Measurements from ENCODE around the gene FAM3C. TPM values are rescaled to one million over a fixed set of nuclear protein-coding genes. Genes with fewer than 3 reads are reported as not detected.

Gene FAM3C
- total and polyA plus RNA-seq, 2 of the 8 experiments (the other 6 are each of a cell fraction or from before 2014, with no cell fraction given), result 27.0 to 77.7 TPM

- Histone ChIP-seq H3K4me2 (ENCODE audit: insufficient read depth in 1 of 2, low read depth in 2 of 2, low read length in 2 of 2) (no peak overlapping the region), H2AFZ (ENCODE audit: low read length) (no peak overlapping the region), H3K27me3 (replicated peaks in 1 of 4; ENCODE audit: control insufficient read depth in 3 of 4, extremely low read depth in 1 of 4, insufficient read depth in 3 of 4, low read length in 3 of 4) (no peaks in the 10 kb centered on the region), H2BK12ac (ENCODE audit: low read depth, low read length) (0 out of 2 replicates have a peak overlapping the region, but pooled peaks have one; percentile 46), H3K23me2 (ENCODE audit: low read depth, low read length) (no peaks in the 10 kb centered on the region), H3K4me1 (replicated peaks in 1 of 4; ENCODE audit: control insufficient read depth in 3 of 4, insufficient read depth in 4 of 4, low read length in 3 of 4) (peaks cover 0 to 4% (median 2%) of the 10 kb centered on the region in 4 experiments; a peak in 3 of 7 replicates), H3K14ac (ENCODE audit: insufficient read length) (no peak overlapping the region), H3K79me1 (ENCODE audit: low read depth, low read length) (no peaks in the 10 kb centered on the region), H2BK15ac (ENCODE audit: low read length) (no peak overlapping the region), H3K23ac (ENCODE audit: insufficient read length) (no peak overlapping the region), H3K27ac (ENCODE audit: low read depth, low read length) (no peak overlapping the region), H3K9me3 (ENCODE audit: insufficient read depth in 2 of 2, low read depth in 1 of 2, low read length in 1 of 2) (no peaks in the 10 kb centered on the region), H2BK20ac (ENCODE audit: low read length) (peak overlapping the region; percentile 80; the same call in 1 of the 2 replicates), H3K56ac (replicated peaks; ENCODE audit: insufficient read length, low read depth, low read length) (no peak overlapping the region), H3K4ac (replicated peaks; ENCODE audit: insufficient read length, low read depth, low read length) (no peak overlapping the region), H3K36me3 (ENCODE audit: control insufficient read depth in 2 of 4, insufficient read depth in 4 of 4, low read length in 3 of 4) (no peaks in the 10 kb centered on the region), H2BK120ac (replicated peaks; ENCODE audit: low read depth, low read length) (peak overlapping the region; percentile 95), H4K5ac (ENCODE audit: insufficient read length, low read depth, low read length) (no peak overlapping the region), H4K8ac (ENCODE audit: extremely low read depth, insufficient read depth, low read length) (no peak overlapping the region), H3K79me2 (ENCODE audit: control insufficient read depth in 1 of 2, insufficient read depth in 2 of 2, low read length in 2 of 2) (no peaks in the 10 kb centered on the region), H3K9ac (replicated peaks in 1 of 4; ENCODE audit: extremely low read depth in 1 of 4, low read depth in 3 of 4, low read length in 3 of 4) (no peak overlapping the region), H4K91ac (replicated peaks; ENCODE audit: insufficient read length, low read length) (no peak overlapping the region), H4K20me1 (replicated peaks in 1 of 2; ENCODE audit: control insufficient read depth in 1 of 2, insufficient read depth in 2 of 2, low read length in 2 of 2) (no peaks in the 10 kb centered on the region), H2BK5ac (ENCODE audit: low read depth, low read length) (0 out of 2 replicates have a peak overlapping the region, but pooled peaks have one; percentile 13), H2AK5ac (ENCODE audit: low read depth, low read length) (peak overlapping the region; percentile 59; the same call in 1 of the 2 replicates), H3K18ac (ENCODE audit: extremely low read depth, low read length) (no peak overlapping the region), H3K4me3 (ENCODE audit: extremely low read depth in 1 of 4, insufficient read depth in 2 of 4, low read depth in 3 of 4, low read length in 4 of 4) (no peak overlapping the region)
- no peak for DNase-seq (ENCODE audit: low read depth in 1 of 2, low spot score in 2 of 2)
- no peak for FAIRE-seq
- CTCF ChIA-PET (ENCODE audit: partially characterized antibody), result interaction anchor here (1.0 to 1.8 kb wide), 5 partner anchors 16 to 177 kb away, joined by 3 to 5 read pairs (median 4); no protein-coding TSS in a partner anchor
- 78% methylated on average over 6 of the region's 6 CpGs; no CpG with 5 or more reads in 1 of the 2 experiments for WGBS, 2 experiments (ENCODE audit: extremely low coverage in 1 of 2, insufficient coverage in 1 of 2, insufficient read length in 1 of 2, insufficient replicate concordance in 2 of 2, low coverage in 1 of 2, low lambda C conversion rate in 2 of 2, missing lambda C conversion rate in 1 of 2)
- POLR2A ChIA-PET (ENCODE audit: partially characterized antibody), result interaction anchor here (1.4 to 1.6 kb wide), 3 partner anchors 9 to 501 kb away, joined by 3 to 4 read pairs (median 4); no protein-coding TSS in a partner anchor
- TF ChIP-seq KDM1A (IDR thresholded peaks at IDR 0.05; ENCODE audit: borderline replicate concordance, low read length), result no peak
- no peak for TF ChIP-seq EGR1 (IDR thresholded peaks at IDR 0.05; ENCODE audit: borderline replicate concordance, low read depth, low read length)
- no peak for TF ChIP-seq SP2 (IDR thresholded peaks at IDR 0.05; ENCODE audit: low read length)
- TF ChIP-seq CHD2 (IDR thresholded peaks at IDR 0.05; ENCODE audit: low read length), result no peak
- TF ChIP-seq TBP (IDR thresholded peaks at IDR 0.05; ENCODE audit: low read depth, low read length), result no peak
- no peak for TF ChIP-seq RAD21 (IDR thresholded peaks at IDR 0.05 in 1 of 2, conservative IDR thresholded peaks at IDR 0.05 in 1 of 2; ENCODE audit: low read depth in 2 of 2, low read length in 2 of 2)
- TF ChIP-seq, protein P1, sequence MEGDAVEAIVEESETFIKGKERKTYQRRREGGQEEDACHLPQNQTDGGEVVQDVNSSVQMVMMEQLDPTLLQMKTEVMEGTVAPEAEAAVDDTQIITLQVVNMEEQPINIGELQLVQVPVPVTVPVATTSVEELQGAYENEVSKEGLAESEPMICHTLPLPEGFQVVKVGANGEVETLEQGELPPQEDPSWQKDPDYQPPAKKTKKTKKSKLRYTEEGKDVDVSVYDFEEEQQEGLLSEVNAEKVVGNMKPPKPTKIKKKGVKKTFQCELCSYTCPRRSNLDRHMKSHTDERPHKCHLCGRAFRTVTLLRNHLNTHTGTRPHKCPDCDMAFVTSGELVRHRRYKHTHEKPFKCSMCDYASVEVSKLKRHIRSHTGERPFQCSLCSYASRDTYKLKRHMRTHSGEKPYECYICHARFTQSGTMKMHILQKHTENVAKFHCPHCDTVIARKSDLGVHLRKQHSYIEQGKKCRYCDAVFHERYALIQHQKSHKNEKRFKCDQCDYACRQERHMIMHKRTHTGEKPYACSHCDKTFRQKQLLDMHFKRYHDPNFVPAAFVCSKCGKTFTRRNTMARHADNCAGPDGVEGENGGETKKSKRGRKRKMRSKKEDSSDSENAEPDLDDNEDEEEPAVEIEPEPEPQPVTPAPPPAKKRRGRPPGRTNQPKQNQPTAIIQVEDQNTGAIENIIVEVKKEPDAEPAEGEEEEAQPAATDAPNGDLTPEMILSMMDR (IDR thresholded peaks at IDR 0.05; ENCODE audit: control extremely low read depth in 1 of 3, insufficient read depth in 1 of 3, low read depth in 1 of 3, low read length in 3 of 3), result no peak
- TF ChIP-seq POLR2AphosphoS5 (IDR thresholded peaks at IDR 0.05; ENCODE audit: low read depth, low read length), result no peak
- TF ChIP-seq BCL11A (IDR thresholded peaks at IDR 0.05; ENCODE audit: low read depth in 2 of 2, low read length in 2 of 2), result no peak
- no peak for TF ChIP-seq EZH2 (IDR thresholded peaks at IDR 0.05; ENCODE audit: low read depth, low read length, severe bottlenecking)
- TF ChIP-seq, protein P2, sequence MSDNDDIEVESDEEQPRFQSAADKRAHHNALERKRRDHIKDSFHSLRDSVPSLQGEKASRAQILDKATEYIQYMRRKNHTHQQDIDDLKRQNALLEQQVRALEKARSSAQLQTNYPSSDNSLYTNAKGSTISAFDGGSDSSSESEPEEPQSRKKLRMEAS (IDR thresholded peaks at IDR 0.05), result no peak
Measured at GRCh38 chr7:121437470-121437869, 41.4 kb upstream of the FAM3C start.
